DOHH2 (cell line): ENCODE data around the gene PELI2.

ENCODE experiments used
- CTCF ChIP-seq: fragments of 200-600 bp; sonication (generic); IDR thresholded peaks from one replicate; pipeline ENCODE4 v1.5.1; 2014; ENCODE audit warnings: antibody characterized with exemption, mild to moderate bottlenecking, low read depth, low read length; ENCODE audit not compliant: poor library complexity, severe bottlenecking
- EZH2phosphoT487 ChIP-seq: fragments of 200-600 bp; sonication (generic); IDR thresholded peaks from 2 replicates; pipeline ENCODE4 v1.6.1; 2017; ENCODE audit warnings: borderline replicate concordance, mild to moderate bottlenecking, antibody characterized with exemption, low read length, moderate library complexity, mixed read lengths

- TF ChIP-seq CTCF = no peak
- TF ChIP-seq EZH2phosphoT487 = no peak
Measured at GRCh38 chr14:56210571-56210970, 92.4 kb downstream of the PELI2 start.
